Measurements from ENCODE around the gene ATG7.
"Not testable (repeated sequence)": the region's sequence is repeated elsewhere in the genome, so short reads cannot be mapped to it uniquely, and the experiment has no call there.

The ATG7 gene

DNA sequence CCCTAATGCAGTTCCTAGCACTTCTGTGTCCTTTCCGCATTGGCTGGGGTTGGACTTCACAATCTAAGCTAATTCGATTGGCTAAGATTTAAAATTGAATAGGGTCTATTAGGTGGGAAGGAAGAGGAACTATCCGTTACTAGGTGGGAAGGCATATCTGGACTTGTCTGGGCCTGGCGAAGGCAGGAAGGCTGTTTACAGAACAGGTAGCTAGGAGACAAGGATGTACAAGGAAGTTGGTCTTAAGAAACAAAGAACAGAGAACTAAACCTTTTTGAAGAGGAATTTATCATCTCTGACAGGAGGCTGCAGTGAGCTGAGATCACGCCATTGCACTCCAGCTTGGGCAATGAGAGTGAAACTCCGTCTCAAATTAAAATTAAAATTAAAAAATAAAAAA, 17.3 kb upstream of the ATG7 start:
- FAIRE-seq, result no peak

GRCh38 chr3:11255537-11255936, 16.7 kb upstream of the ATG7 start:
- not testable (repeated sequence) for FAIRE-seq

GRCh38 chr3:11258958-11259357, 13.2 kb upstream of the ATG7 start:
- FAIRE-seq, result no peak

DNA sequence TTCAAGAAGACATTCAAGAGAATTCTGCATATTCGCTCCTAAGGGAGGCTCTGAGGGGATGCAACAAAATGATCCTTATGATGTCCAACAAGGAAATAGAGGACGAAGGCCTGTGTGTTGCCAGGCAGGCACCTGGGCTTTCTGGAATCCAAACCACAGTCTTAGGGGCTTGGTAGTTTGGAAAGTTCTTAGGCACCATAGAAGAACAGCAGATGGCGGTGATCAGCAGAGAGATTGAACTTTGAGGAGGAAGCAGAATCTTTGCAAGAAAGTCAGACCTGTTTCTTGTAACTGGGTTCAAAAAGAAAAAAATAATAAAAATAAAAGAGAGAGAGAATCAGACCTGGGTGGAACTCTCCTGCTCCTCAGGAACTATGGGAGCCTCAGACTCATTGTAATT, 11.7 kb upstream of the ATG7 start:
- FAIRE-seq, result no peak

DNA sequence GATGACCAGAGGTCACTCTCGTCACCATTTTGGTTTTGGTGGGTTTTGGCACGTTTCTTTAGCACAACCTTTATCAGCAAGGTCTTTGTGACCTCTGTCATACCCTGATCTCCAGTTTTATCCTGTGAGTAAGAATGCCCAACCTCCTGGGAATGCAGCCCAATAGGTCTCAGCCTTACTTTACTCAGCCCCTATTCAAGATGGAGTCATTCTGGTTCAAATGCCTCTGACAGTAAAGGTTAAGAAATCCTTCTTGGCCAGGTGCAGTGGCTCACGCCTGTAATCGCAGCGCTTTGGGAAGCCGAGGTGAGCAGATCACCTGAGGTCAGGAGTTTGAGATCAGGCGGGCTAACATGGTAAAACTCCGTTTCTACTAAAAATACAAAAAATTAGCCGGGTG, 3.2 kb upstream of the ATG7 start:
- FAIRE-seq, result no peak

- no peak for FAIRE-seq
Measured at GRCh38 chr3:11272906-11273574, 843 bp downstream of the ATG7 start.

- no peak for FAIRE-seq
Measured at GRCh38 chr3:11273891-11274291, 1.7 kb downstream of the ATG7 start.

DNA sequence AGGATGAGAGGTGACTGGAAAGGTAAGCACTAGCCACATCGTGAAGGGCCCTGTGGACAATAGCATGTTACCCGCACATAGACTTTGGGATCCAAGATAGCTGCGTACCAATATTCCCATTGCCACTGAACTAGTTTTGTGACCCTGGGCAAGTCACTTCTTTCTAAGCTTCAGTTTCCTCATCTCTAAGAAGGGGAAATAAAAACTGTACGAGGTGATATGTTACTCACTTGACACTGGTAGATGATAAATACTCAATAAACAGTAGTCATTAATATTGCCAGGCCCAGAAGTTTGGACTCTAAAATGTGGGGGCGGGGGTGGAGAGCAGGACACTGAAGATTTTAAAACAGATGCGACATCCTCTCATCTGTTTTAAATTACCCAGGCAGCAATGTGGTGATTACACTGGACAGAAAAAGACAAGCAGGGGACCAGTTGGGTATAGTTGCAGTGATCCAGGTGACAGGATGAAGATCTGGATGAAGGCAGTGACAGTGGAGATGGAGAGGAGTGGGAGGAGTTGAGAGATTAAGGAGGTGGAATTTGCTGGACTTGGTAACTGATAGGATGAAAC, 2.5 kb downstream of the ATG7 start:
- no peak for FAIRE-seq

DNA sequence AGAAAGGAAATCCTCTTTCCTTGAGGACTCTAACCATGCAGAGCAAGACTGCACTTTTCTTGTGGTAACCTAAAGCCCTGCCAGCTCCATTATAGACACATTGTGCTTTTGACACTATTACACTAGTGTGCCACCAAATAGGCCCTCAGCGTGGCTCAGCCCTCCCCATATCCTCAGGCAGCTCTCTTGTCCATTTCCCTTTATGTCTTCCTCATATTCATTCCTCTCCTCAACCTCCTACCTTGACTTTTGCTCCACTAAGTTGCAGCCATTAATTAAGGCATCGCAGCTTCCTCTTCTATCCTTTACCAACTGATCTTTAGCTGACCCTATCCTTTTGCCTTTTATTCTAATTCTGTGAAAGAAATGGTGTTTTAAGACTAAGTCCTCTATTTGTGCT, 3.7 kb downstream of the ATG7 start:
- no peak for FAIRE-seq

- FAIRE-seq, result no peak
Measured at GRCh38 chr3:11276901-11277300, 4.7 kb downstream of the ATG7 start.

GRCh38 chr3:11282250-11283138, 10.3 kb downstream of the ATG7 start:
- FAIRE-seq, result no peak

- FAIRE-seq, result no peak
Measured at GRCh38 chr3:11283139-11283475, 10.9 kb downstream of the ATG7 start.

DNA sequence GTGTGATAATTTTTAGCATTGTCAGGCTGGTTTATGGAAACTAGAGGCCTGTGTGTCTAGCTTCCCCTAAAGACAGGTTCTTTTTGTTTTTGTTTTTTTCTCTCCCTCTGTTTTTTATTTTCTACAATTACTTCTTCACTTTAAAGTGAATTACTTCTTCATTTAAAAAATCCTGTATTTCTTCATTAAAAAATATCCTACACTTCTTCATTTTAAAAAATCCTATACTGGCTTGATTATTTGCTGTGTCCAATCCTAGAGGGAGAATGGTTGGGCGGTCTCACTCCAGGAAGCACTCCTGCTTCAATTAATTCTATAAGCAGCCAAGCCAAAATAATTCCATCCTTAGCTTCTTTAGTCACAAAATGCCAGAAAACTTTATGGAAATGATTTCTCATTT, 11.8 kb downstream of the ATG7 start:
- no peak for FAIRE-seq

- no peak for FAIRE-seq
Measured at GRCh38 chr3:11285471-11285870, 13.3 kb downstream of the ATG7 start.

- no peak for FAIRE-seq
Measured at GRCh38 chr3:11287404-11287803, 15.2 kb downstream of the ATG7 start.

DNA sequence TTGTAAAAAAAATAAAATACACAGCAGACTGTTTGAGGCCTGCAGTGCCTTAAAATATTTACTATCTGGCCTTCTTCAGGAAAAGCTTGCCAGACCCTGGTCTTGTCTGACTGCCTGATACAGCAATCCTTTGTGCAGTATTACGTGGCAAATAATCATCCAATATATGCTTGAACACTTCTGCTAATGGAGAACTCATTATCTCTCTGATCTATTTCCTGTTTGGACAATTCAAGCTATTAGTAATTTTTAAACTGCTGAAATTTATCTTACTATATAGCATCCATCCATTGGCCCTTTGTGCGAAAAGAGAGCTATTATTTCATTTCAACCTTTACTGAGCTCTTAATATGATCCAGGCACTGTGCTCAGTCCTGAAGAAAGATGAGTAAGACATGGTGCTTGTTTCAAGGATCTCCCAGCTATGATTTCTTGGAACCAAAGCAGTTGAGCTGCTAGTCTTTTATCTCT, 15.9 kb downstream of the ATG7 start:
- FAIRE-seq, result no peak

GRCh38 chr3:11288786-11289637, 16.8 kb downstream of the ATG7 start:
- FAIRE-seq, result no peak

- no peak for FAIRE-seq
Measured at GRCh38 chr3:11289864-11290263, 17.7 kb downstream of the ATG7 start.

- FAIRE-seq, result no peak
Measured at GRCh38 chr3:11290743-11291680, 18.8 kb downstream of the ATG7 start.

- FAIRE-seq, result no peak
Measured at GRCh38 chr3:11291808-11292207, 19.6 kb downstream of the ATG7 start.

DNA sequence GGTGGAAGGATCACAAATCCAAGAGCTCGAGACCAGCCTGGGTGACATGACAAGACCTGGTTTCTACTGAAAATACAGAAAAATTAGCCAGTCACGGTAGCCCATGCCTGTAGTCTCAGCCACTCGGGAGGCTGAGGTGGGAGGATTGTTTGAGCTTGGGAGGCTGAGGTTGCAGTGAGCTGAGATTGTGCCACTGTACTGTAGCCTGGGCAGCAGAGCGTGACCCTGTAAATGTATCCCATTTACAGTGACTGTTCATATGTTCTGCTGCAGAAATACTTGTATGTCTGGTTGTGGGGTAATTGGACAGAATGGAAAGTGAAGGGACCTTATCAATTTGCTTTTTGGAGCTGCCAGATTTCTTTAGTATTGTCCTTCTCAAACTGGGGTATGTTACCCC, 24.9 kb downstream of the ATG7 start:
- no peak for FAIRE-seq

- no peak for FAIRE-seq
Measured at GRCh38 chr3:11300970-11301369, 28.8 kb downstream of the ATG7 start.
